CMK (cell line): ENCODE data around the gene TMOD1.

Experiments
- DNase-seq: peaks from one replicate; pipeline ENCODE4 v3.0.0-alpha.2; 2010; ENCODE audit warnings: low read depth

TMOD1 gene

DNA sequence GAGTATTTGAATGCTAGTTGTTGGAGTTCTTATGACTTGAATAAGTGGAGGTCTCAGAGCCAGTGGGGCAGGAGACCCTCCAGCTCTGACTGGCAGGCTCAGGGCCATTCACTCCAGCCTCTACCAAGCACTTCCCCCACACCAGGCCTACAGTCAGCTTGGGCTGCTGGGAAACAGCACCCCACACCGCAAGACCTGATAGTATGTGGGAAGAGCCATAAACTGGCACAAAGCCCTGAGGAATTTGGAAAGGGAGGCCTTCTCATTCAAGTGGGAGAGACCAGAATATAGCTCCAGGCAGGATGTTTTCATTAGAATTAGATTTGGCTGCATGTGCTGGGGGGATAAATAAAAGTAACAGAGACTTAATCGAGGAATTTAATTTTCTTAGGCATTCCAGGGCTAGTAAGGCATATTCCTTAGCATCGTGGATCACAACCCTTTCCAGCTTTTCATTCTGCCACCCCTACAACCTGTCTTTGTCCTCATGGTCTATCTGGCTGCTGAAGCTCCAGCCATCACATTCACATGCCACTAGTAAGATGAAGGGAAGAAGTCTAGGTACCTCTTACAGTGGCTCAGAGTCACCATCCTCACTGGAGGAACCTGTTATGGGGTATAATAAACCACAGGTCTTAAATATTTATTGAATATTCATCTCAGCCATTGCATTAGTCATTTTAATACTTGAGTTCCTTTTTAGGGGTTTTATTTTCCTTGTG lies 47.5 kb downstream of the TMOD1 start:
- no peak for DNase-seq

DNA sequence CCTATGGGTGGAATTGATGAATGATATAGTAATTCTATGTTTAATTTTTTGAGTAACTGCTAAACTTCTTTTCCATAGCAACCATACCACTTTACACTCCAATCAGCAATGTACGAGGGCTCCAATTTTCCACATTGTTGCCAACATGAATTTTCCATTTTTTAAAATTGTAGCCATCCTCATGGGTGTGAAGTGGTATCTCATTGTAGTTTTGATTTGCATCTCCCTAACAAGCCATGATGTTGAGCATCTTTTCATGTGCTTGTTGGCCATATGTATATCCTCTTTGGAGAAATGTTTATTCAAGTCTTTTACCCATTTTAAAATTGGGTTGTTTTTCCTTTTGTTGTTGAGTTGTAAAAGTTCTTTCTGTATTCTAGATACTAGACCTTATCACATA lies 48.9 kb downstream of the TMOD1 start:
- no peak for DNase-seq

DNA sequence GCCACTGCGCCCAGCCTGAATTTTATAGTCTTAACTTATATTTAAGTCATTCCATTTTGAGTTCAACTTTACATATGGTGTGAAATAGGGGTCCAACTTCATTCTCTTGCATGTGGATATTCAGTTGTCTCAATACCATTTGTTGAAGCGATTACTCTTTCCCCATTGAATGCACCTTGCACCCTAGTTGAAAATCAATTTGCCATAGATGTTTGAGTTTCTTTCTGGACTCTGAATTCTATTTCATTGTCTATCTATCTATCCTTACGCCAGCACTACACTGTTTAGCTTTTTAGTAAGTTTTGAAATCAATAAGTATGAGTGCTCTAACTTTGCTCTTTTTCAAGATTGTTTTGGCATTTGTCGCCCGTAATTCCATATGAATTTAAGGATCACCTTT lies 49.8 kb downstream of the TMOD1 start:
- DNase-seq = no peak

DNA sequence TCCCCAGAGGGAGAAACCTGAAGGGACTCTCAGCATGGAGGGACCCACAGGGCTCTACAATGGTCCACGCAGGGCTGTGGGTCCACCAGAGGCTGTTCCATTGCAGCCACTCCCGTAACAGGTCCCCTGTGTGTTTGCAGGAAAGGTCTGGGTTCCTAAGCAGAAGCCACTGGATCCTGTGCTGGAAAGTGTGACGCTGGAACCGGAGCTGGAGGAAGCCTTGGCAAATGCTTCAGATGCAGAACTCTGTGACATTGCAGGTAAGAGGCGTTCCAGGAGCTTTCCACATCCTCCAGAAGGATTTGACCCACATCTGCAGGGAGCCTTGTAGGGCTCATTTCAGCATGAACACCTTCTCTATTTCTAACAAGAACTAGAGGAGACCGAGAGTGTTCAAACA lies 51.7 kb downstream of the TMOD1 start:
- no peak for DNase-seq

DNA sequence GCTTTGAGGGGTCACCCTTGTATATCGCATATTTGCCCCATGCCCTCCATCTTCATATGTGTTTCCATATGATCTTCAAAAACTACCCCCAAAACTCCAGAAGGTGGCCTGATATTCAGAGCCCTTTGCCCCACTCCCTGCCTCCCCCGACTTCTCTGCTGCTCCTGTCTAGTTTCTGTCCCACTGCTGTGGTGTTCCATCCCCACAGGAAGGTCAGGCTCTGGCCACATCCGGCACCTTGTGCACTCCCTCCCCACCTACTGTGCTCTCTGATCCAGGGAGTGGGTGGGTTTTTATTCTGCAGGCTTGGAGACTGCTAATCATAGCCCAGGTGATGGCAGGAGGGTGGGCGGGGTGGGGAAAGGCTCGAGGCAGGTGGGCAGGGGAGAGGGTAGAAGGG lies 52.4 kb downstream of the TMOD1 start:
- no peak for DNase-seq

DNA sequence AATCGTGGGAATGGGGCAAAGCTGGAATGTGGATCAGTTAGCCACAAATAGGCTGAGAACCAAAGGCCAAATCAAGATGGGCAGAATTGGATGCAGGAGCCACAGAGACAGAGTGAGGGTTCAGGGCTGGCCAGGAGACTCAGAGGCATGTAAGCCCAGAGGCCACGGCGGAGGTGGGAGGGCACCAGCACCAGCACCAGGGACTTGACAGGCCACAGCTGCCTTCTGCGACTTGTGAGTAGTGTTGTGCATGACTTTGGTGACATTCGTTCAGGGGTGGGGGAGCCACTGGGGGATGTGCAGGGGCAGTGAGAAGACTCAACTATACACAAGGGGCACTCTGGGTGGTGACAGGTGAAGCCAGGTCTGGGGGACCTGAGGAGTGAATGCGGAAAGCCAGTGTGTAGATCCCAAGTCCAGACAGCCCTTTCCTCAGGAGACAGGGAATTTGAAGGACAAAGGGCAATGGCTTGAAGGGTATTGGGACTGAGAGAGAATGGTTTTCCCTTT lies 53.2 kb downstream of the TMOD1 start:
- no peak for DNase-seq

DNA sequence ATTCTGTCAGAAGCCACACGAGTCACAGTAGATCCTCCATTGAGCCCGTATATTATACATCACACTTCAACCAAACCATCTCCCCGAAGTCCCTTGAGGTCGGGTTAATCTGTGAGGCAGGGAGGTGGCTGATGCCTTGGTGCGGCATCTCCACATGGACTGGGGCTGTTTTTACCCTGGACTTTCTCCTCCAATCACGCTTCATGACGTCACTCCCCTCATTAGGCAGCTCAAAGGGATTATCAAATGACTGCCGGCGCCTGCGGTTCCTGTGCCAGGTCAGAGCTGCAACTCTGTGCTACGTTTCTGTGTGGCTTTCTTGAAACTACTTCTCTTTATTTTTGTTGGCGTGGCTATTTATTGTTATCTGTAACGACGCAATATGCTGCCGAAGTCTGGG lies 53.7 kb downstream of the TMOD1 start:
- DNase-seq = no peak

DNA sequence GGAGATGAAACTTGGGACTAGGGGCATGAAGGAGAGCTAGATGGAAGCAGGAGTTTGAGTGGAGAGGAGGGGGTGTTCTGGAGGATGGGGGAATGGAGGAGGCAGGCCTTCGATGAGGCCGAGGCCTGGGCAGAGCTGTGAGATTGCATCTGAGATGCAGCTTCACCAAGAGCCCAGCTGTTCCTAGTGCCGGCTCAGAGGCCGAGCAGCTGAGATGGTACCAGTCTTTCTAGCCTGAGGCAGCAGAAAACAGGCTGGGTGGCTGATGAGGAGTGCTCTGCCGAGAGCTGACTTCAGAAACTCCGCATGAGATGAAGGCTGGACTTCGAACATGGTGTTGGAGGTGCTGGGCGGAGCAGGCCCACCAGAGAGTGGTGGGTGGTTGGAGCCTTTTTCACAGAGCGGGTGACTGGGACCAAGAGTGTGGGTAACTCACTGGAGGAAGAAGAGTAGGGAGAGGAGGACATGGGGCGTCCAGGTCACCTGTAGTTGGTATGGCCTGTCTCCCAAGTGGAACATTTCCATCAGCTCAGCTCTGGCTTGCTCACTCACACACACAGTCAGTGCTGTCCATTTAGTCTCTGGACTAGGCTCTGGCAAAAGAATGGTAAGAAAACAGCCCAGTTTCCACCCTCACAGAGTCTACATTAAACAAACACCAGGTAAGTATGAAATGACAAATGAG lies 54.7 kb downstream of the TMOD1 start:
- DNase-seq = no peak

DNA sequence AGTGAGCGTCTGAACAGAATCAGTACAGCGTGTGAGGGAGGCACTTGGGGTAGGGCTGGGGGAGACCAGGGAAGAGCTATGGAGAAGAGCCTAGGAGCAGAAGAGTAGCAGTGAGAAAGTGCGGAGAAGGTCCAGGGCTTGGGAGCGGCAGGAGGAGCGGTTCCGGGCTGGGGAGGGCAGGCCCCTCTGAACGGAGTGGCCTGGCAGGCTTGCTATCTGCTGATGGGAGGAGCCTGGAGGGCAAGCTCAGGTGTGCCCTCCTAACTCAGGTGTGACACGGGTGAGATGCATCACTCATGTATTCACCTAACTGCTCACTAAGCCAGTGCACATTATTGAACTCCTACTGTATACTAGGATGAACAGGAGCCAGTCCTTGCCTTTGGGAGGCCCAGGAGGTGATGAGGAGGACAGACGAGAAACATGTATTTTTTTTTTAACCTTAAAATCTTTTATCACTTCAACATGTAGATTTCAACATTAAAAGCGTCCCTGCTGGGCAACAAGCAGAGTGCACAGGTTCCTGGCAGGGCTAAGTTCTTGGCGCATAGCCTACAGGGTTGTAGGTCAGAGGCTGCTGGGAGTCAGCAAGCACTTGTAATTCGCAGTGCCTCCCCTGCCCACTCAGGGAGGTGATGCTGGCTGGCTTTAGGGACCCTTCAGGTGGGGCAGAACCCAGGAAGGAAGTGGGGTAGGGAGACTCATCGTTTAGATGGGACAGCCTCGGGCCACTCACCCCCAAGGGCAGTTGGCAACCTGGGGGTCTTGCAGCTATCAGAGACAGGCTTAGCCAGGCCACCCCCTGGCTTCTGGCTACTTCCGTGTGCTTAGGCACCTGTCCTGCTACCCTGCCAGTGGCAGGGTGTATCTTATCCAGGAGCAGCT lies 55.5 kb downstream of the TMOD1 start:
- no peak for DNase-seq

DNA sequence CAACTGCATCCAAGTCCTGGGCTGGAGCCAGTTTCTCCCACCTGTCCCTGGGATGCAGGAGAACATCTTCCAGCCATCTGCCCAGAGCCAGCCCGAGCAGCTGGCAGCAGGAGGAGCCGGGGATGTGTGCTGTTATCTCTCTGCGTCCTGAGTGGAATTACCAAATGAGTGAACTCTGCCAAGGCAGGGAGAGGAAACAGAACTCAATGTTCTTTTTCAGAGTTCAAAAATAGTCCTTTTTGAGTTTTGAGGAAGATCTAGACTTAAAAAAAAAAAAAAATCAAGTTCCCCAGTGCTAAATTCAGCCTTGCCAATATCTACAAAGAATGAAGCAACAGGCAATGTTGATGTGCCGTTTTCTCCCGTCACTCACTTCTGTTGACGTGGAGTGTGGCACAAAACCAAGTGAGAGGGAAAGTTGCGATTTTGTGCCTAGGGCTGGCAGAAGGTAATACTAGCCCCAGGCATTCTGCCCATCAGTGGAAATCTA lies 56.2 kb downstream of the TMOD1 start:
- DNase-seq = no peak

DNA sequence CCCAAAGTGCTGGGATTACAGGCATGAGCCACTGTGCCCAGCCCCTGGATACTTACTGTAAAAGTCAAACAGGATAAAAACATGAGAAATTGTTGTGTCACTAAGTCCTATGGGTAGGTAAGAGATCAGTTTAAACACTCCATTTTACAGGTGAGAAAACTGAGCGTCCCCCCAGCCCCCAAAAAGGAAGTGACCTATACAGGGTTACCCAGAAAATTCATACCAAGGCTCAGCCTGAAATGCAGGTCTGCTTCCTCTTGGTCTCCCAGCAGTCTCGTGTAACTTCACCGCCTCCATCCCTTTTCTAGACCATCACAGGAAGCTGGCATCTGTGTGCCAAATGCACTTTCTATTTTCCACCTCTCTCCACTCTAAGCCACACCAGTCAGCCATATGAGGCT lies 57.2 kb downstream of the TMOD1 start:
- no peak for DNase-seq

DNA sequence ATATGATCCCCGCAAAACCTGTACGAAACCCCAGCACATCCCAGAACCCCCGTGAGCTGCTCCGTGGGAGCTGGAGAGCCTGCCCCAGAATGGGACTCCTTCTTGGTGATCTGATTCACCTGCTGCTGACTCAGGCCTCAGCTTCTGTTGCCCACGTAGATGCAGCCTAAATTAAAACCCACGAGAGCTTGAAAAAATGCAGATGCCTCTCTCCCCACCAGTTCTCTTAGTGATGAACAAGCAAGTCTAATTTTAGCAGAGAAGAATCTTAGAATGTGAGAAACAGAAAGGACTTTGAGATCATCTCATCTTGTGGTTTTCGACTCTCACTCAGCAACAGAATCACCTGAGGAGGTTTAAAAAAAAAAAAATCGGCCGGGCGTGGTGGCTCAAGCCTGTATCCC lies 57.6 kb downstream of the TMOD1 start:
- DNase-seq = no peak

DNA sequence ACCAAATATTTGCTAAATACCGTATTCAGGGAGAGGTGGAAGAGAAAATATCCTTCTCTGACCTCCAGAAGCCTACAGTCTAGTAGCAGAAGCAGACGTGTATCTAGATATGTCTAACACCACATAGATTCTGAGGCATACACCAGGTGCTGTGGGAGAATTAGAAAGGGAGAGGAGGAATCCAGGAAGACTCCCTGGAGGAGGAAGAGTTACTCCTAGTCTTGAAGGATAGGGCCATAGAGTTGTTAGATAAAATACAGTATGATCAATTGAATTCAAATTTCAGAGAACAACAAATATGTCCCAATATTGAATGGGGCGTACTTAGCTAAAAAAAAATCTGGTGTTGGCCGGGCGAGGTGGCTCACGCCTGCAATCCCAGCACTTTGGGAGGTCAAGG lies 58.7 kb downstream of the TMOD1 start:
- DNase-seq = no peak

DNA sequence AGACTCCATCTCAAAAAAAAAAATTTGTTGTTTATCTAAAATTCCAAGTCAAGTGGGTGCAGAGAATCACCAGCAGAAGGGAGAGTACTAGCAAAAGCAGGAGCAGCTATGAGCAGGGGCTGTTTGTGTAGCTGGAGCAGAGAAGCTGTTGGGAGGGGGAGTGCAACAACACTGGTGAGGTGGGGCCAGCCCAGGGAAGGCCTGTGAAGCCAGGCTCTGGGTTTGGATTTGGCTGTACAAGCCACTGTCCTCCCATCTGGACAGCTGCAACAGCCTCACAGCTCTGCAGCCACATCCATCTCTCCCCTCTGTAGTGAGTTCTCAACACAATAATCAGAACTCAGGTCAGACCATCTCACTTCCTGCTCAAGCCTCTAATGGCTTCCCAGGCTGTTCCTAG lies 59.4 kb downstream of the TMOD1 start:
- no peak for DNase-seq

DNA sequence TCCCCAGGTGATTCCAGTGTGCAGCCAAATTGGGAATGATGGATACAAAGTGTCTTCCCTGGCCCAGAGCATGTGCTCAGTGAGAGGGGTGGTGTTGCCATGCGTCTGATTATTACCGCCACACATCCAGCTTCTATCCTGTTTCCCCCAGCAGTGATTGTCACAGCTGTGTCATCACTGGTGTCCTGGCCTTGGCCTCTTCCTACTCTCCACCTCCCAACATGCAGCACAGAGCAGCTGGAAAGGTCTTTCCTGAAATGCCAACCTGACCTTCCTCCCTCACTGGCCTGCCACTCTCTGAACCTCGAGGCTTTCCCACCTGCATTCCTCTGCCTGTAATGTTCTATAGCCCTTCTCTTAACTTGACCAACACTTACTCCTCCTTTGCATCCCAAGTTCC lies 60.0 kb downstream of the TMOD1 start:
- DNase-seq = no peak

DNA sequence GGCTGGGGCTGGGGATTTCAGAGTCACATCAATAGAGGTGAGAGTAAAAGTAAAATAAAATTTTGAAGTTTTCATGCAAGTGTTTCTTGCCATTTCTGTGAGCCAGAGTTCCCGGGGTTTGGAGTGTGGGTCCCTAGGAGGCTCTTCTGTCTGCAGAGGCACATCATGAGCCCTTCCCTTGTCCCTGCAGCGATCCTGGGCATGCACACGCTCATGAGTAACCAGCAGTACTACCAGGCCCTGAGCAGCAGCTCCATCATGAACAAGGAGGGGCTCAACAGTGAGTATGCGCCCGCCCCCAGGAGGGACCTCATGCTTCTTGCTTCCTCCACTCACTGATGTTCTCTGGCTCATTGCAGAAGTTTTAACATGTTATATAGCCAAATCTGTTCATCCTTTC lies 61.1 kb downstream of the TMOD1 start:
- no peak for DNase-seq

DNA sequence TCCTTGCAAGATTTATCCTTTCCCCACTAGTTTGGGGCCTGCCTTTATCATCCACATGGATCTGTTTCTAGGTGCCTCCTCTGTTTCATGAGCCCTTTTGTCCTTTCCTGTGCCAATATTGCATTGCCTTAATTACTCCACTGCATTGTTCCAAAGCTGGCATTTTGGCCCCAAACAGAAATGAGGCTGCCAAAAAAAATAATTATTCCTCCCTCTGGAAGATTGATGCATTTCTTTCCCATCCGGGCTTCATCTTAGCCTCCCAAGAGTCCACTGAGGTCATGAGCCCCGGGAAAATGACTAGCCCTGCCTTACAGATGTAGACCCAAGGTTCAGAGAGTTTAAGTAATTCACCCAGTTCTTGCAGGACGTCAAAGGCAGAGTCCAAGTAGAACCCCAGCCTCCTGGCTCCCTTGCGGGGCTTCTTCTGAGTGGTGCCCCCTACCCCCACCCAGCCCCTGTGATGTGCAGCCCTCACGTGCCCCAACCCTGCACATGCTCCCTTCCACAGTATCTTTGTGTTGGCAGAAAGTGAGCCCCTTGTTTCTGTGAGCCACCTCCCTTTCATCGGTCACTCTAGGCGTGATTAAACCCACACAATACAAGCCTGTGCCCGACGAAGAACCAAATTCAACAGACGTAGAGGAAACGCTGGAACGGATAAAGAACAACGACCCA lies 62.1 kb downstream of the TMOD1 start:
- DNase-seq = no peak

DNA sequence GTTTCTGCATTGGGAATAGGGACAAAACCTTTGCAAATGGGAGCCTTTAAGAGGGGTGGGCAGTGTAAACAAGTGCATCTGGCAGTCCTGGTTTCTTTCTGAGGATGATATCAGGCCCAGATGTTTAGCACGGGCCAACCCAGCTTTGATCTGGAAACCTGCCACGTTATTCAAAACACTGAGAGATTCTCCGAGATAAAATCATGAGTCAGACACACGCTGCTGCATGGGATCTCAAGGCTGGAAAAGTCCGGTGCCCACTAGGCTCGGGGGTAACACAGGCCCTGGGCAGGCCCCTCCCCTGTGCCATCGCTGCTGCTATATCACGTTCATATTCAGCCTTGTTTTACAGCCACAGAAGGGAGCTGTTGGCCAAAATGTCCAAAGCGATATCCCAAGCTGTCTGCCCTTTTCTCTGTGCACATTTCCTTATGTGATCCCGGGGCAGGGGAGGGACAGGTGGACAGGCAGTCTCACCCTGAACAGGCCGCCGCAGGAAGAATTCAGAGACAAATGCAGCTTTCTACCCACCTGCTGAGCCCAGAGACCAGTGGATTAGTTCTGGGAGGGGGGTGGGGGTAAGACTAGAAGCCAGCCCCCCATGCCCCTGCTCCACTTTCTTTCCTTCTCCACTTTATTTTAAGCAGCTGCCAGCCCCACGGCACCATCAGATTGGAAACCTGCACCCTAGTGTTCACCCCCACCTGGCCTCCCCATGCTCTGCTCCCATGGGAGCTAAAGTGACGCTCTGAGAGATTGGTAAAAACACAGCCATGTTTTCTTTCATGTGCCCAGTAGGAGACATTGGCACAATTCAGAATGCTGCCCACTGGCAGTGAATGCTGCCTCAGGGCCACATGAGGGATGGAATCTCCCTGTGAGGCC lies 63.1 kb downstream of the TMOD1 start:
- DNase-seq = no peak

DNA sequence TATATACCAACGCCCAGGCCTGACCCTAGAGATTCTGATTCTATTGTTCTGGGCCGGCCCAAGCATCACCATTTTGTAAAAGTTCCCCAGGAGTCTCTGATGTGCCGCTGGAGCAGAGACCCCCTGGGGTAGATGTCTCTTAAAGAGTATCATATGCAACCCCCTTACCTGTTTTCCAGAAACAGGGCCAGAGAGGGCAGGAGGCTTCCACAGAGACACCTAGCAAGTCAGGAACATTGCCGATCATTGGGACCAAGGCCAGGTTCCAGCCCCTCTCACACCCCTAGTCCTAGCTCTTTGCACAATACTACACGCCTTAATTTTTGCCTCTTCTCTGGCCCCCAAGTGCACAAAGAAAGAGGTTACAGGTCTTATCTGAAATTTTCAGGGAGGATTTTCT lies 63.8 kb downstream of the TMOD1 start:
- no peak for DNase-seq

DNA sequence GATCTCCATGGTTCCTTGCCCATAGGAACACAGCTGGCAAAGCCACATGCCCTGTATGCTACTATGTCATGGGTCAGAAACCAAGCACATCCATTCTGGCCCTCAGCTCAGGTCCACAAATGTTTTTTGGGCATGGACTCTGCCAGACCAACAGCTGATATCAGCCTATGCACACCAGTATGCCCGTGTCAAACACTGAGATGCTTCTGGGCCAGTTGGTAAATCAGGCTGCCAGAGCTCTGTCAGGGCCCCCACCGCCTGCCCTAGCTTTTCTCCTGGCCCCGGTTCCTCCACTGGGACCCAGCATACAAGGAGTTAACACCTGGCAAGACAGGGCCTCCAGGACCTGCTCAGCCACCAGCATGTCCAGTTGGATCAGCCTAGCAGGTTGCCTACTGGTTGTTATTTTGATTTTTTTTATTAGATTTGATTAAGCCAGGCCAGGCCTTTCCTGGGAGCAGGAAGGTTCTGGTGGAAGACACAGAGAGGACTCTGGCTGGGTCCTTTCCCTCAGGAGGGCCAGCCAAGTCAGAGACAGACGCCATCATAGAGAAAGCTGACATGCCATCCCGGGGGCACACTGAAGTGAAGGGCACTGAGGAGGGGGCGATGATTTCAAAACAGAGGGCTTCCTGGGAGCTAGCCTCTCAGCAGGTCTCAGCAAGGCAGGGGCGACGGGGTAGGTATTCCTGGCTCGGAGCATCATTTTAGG lies 65.9 kb downstream of the TMOD1 start:
- no peak for DNase-seq

DNA sequence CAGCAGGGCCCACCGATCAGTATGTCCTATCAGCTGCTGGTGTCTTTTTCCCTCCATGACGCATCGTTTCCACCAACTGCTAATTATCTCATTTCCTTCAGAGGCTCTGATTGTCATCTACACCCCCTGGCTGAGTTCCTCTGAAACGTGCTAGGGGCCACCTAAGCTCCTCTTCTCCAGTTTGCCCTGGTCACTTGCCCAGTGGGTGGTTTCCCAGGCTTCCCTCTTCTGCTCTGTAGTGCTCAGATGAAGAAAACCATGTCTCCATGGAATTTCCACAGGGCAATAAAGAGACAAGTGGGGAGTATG lies 66.4 kb downstream of the TMOD1 start:
- peak; percentile 66 for DNase-seq
